ENCODE measurements around the gene MTG2. TPM values are rescaled to one million over a fixed set of nuclear protein-coding genes. Genes with fewer than 3 reads are reported as not detected.

Gene MTG2
- total and polyA plus RNA-seq, 4 donors, result 13.0 to 28.0 (median 24.4) TPM

- Histone ChIP-seq H3K36me3 (ENCODE audit: control insufficient read depth in 4 of 4, insufficient read depth in 3 of 4, low read depth in 1 of 4, low read length in 3 of 4) (no peaks in the 10 kb centered on the region), H3K27ac (ENCODE audit: low read depth in 1 of 2, low read length in 2 of 2) (peak overlapping the region in 1 of 2 donors; percentile 16), H3K9ac (ENCODE audit: low read depth in 1 of 2, low read length in 2 of 2) (no peak overlapping the region), H3K4me3 (ENCODE audit: low read depth in 1 of 3, low read length in 3 of 3) (peak overlapping the region in 1 of 3 donors; percentile 4), H3K27me3 (ENCODE audit: control insufficient read depth in 4 of 4, insufficient read depth in 4 of 4, low read length in 3 of 4) (no peaks in the 10 kb centered on the region), H3K4me1 (ENCODE audit: control insufficient read depth in 4 of 4, insufficient read depth in 4 of 4, low read length in 3 of 4) (peaks cover 10 to 23% (median 12%) of the 10 kb centered on the region in 4 donors), H3K9me3 (ENCODE audit: control insufficient read depth in 4 of 4, low read length in 3 of 4) (no peaks in the 10 kb centered on the region)
- no peak for DNase-seq (ENCODE audit: low spot score)
- 31% methylated on average over 1 of the region's 1 CpG for WGBS
- peak in 1 of 2 donors; percentile 27 for TF ChIP-seq HNF4A (conservative IDR thresholded peaks at IDR 0.05)
- TF ChIP-seq ATF3 (IDR thresholded peaks at IDR 0.05), result no peak
Measured at GRCh38 chr20:62237514-62237800, 54.6 kb downstream of the MTG2 start.

- WGBS, result 3% methylated on average over 55 of the region's 55 CpGs
- Histone ChIP-seq H3K4me3 (ENCODE audit: low read depth in 1 of 3, low read length in 3 of 3) (peak within 1 kb of the TSS; percentile 53 to 94 (median 91)), H3K4me1 (ENCODE audit: control insufficient read depth in 4 of 4, insufficient read depth in 4 of 4, low read length in 3 of 4) (peaks cover 12 to 23% (median 13%) of the 10 kb centered on the region in 4 donors), H3K9ac (ENCODE audit: low read depth in 1 of 2, low read length in 2 of 2) (peak within 1 kb of the TSS; percentile 62 to 73), H3K9me3 (ENCODE audit: control insufficient read depth in 4 of 4, low read length in 3 of 4) (no peaks in the 10 kb centered on the region), H3K27ac (ENCODE audit: low read depth in 1 of 2, low read length in 2 of 2) (peak within 1 kb of the TSS; percentile 51 to 62), H3K36me3 (ENCODE audit: control insufficient read depth in 4 of 4, insufficient read depth in 3 of 4, low read depth in 1 of 4, low read length in 3 of 4) (peaks cover 0 to 3% (median 0%) of the 10 kb centered on the region in 4 donors), H3K27me3 (ENCODE audit: control insufficient read depth in 4 of 4, insufficient read depth in 4 of 4, low read length in 3 of 4) (no peaks in the 10 kb centered on the region)
- TF ChIP-seq, protein P1, sequence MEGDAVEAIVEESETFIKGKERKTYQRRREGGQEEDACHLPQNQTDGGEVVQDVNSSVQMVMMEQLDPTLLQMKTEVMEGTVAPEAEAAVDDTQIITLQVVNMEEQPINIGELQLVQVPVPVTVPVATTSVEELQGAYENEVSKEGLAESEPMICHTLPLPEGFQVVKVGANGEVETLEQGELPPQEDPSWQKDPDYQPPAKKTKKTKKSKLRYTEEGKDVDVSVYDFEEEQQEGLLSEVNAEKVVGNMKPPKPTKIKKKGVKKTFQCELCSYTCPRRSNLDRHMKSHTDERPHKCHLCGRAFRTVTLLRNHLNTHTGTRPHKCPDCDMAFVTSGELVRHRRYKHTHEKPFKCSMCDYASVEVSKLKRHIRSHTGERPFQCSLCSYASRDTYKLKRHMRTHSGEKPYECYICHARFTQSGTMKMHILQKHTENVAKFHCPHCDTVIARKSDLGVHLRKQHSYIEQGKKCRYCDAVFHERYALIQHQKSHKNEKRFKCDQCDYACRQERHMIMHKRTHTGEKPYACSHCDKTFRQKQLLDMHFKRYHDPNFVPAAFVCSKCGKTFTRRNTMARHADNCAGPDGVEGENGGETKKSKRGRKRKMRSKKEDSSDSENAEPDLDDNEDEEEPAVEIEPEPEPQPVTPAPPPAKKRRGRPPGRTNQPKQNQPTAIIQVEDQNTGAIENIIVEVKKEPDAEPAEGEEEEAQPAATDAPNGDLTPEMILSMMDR (IDR thresholded peaks at IDR 0.05; ENCODE audit: low read depth, low read length, missing input control), result peak; percentile 3
- TF ChIP-seq RXRA (IDR thresholded peaks at IDR 0.05), result peak in 1 of 2 donors; percentile 64
- peak in 1 of 2 donors; percentile 81 for TF ChIP-seq GABPA (IDR thresholded peaks at IDR 0.05 in 1 of 2, conservative IDR thresholded peaks at IDR 0.05 in 1 of 2)
- peak; percentile 57 to 70 for TF ChIP-seq EGR1 (IDR thresholded peaks at IDR 0.05; ENCODE audit: low read depth in 2 of 2)
- no peak for TF ChIP-seq FOXA1 (IDR thresholded peaks at IDR 0.05)
- TF ChIP-seq MAX (IDR thresholded peaks at IDR 0.05), result no peak
- no peak for TF ChIP-seq YY1 (IDR thresholded peaks at IDR 0.05)
- TF ChIP-seq SP1 (IDR thresholded peaks at IDR 0.05), result peak; percentile 88
- no peak for TF ChIP-seq NR2F2 (IDR thresholded peaks at IDR 0.05)
- peak; percentile 100 for DNase-seq (ENCODE audit: low spot score)
Measured at GRCh38 chr20:62237801-62238568, 55.2 kb downstream of the MTG2 start, which contains the start of gene OSBPL2. TSS of gene OSBPL2 (plus strand) at chr20:62238521. CDS start at chr20:62256185, 17,664 bp downstream.

GRCh38 chr20:62238569-62239277 lies 55.9 kb downstream of the MTG2 start:
- Histone ChIP-seq H3K9me3 (ENCODE audit: control insufficient read depth in 4 of 4, low read length in 3 of 4) (no peaks in the 10 kb centered on the region), H3K27me3 (ENCODE audit: control insufficient read depth in 4 of 4, insufficient read depth in 4 of 4, low read length in 3 of 4) (no peaks in the 10 kb centered on the region), H3K9ac (ENCODE audit: low read depth in 1 of 2, low read length in 2 of 2) (peak overlapping the region; percentile 30 to 73), H3K36me3 (ENCODE audit: control insufficient read depth in 4 of 4, insufficient read depth in 3 of 4, low read depth in 1 of 4, low read length in 3 of 4) (peaks cover 0 to 4% (median 0%) of the 10 kb centered on the region in 4 donors), H3K4me3 (ENCODE audit: low read depth in 1 of 3, low read length in 3 of 3) (peak overlapping the region; percentile 53 to 94 (median 91)), H3K27ac (ENCODE audit: low read depth in 1 of 2, low read length in 2 of 2) (peak overlapping the region; percentile 51 to 62), H3K4me1 (ENCODE audit: control insufficient read depth in 4 of 4, insufficient read depth in 4 of 4, low read length in 3 of 4) (peaks cover 12 to 23% (median 13%) of the 10 kb centered on the region in 4 donors)
- WGBS, result under 1% methylated on average over 70 of the region's 70 CpGs
- DNase-seq (ENCODE audit: low spot score), result no peak
- no peak for TF ChIP-seq FOXA2 (IDR thresholded peaks at IDR 0.05)

Data from liver (tissue), 9 donors.